HepG2 (cell line): ENCODE results near the gene LY6G5B. TPM values are rescaled to one million over a fixed set of nuclear protein-coding genes. Genes with fewer than 3 reads are reported as not detected.

Experiments
- ELF4 ChIP-seq: sonication (generic); formaldehyde crosslinking; IDR thresholded peaks from 2 replicates; pipeline ENCODE4 v1.5.0; 2020; ENCODE audit warnings: missing genetic modification reagents, mild to moderate bottlenecking, moderate library complexity, borderline replicate concordance
- GTF3A ChIP-seq: sonication (generic); formaldehyde crosslinking; conservative IDR thresholded peaks from 2 replicates; pipeline ENCODE4 v1.4.0; 2020; ENCODE audit warnings: mild to moderate bottlenecking, missing genetic modification reagents
- IRF2 ChIP-seq: IDR thresholded peaks from 2 replicates; pipeline ENCODE4 v1.6.1; 2018; ENCODE audit warnings: missing genetic modification reagents, missing compliant biosample characterization
- PPARG ChIP-seq: conservative IDR thresholded peaks from 2 replicates; pipeline ENCODE4 v1.6.1; 2016; ENCODE audit warnings: missing biosample characterization, missing genetic modification reagents
- RNF219 ChIP-seq: sonication (generic); formaldehyde crosslinking; IDR thresholded peaks from 2 replicates; pipeline ENCODE4 v1.5.0; 2020; ENCODE audit warnings: mild to moderate bottlenecking, missing genetic modification reagents
- SIN3A ChIP-seq: IDR thresholded peaks from 2 replicates; pipeline ENCODE4 v1.6.1; 2011; ENCODE audit warnings: low read depth, mild to moderate bottlenecking, control low read depth, low read length, borderline replicate concordance
- SIX4 ChIP-seq: sonication (generic); formaldehyde crosslinking; IDR thresholded peaks from 2 replicates; pipeline ENCODE4 v1.4.0; 2020; ENCODE audit warnings: missing genetic modification reagents
- TBX2 ChIP-seq: sonication (generic); formaldehyde crosslinking; IDR thresholded peaks from 2 replicates; pipeline ENCODE4 v1.5.0; 2020; ENCODE audit warnings: missing genetic modification reagents, mild to moderate bottlenecking, borderline replicate concordance
- TFDP2 ChIP-seq: sonication (generic); formaldehyde crosslinking; IDR thresholded peaks from 2 replicates; pipeline ENCODE4 v1.4.0; 2020; ENCODE audit warnings: missing genetic modification reagents
- U2AF1 ChIP-seq: fragments of 200-400 bp; formaldehyde crosslinking; optimal IDR thresholded peaks from 2 replicates; pipeline ENCODE3; 2017; ENCODE audit warnings: mild to moderate bottlenecking, low read depth, low read length
- ZBTB26 ChIP-seq: IDR thresholded peaks from 2 replicates; pipeline ENCODE4 v1.6.1; 2016; ENCODE audit warnings: missing compliant biosample characterization, missing genetic modification reagents, borderline replicate concordance
- ZBTB37 ChIP-seq: sonication (generic); formaldehyde crosslinking; IDR thresholded peaks from 2 replicates; pipeline ENCODE4 v1.4.0; 2020; ENCODE audit warnings: mild to moderate bottlenecking, missing genetic modification reagents
- ZKSCAN5 ChIP-seq: sonication (generic); formaldehyde crosslinking; IDR thresholded peaks from 2 replicates; pipeline ENCODE4 v1.5.1; 2020; ENCODE audit warnings: mild to moderate bottlenecking, missing genetic modification reagents
- ZNF143 ChIP-seq: sonication (generic); formaldehyde crosslinking; IDR thresholded peaks from 2 replicates; pipeline ENCODE4 v1.4.0; 2020; ENCODE audit warnings: missing genetic modification reagents
- ZNF343 ChIP-seq: sonication (generic); formaldehyde crosslinking; IDR thresholded peaks from 2 replicates; pipeline ENCODE4 v1.4.0; 2020; ENCODE audit warnings: mild to moderate bottlenecking, missing genetic modification reagents
- ZNF503 ChIP-seq: sonication (generic); formaldehyde crosslinking; IDR thresholded peaks from 2 replicates; pipeline ENCODE4 v1.4.0; 2020; ENCODE audit warnings: missing genetic modification reagents
- polyA plus RNA-seq, 8 experiments: library from polyadenylated mRNA; depleted of rRNA in 3 of 8; stranded (reverse) in 7 of 8; unstranded in 1 of 8; fragments of >200 nt; fragmentation: Illumina TruSeq in 4 of 8; extraction: Trizol in 4 of 8; gene quantifications; 2 replicates each; pipeline versions ENCODE4 v1.2.1 to v1.2.3, GENCODE V29; 2011 to 2016; ENCODE audit warnings: low read depth in 4 of 8, missing spikeins in 1 of 8, mixed read lengths in 1 of 8; ENCODE audit not compliant: insufficient read depth in 1 of 8
- total RNA-seq, 5 experiments: library from RNA; depleted of rRNA; stranded (reverse); fragments of >200 nt; fragmentation: Illumina TruSeq; extraction: Trizol; gene quantifications; 2 replicates each; pipeline ENCODE4 v1.2.3, GENCODE V29; 2016; ENCODE audit warnings: low read depth in 1 of 5
- TF ChIP-seq, protein P1 (sequence below): sonication (generic); formaldehyde crosslinking; IDR thresholded peaks from 2 replicates; pipeline ENCODE4 v1.5.1; 2020; ENCODE audit warnings: mild to moderate bottlenecking, missing genetic modification reagents, borderline replicate concordance
- TF ChIP-seq, protein P2 (sequence below): sonication (generic); formaldehyde crosslinking; IDR thresholded peaks from 2 replicates; pipeline ENCODE4 v1.4.0; 2020; ENCODE audit warnings: missing genetic modification reagents

Gene LY6G5B
- total and polyA plus RNA-seq, 2 of the 13 experiments (the other 11 are each of a cell fraction or from before 2014, with no cell fraction given) = 7.8 to 15.7 TPM

DNA sequence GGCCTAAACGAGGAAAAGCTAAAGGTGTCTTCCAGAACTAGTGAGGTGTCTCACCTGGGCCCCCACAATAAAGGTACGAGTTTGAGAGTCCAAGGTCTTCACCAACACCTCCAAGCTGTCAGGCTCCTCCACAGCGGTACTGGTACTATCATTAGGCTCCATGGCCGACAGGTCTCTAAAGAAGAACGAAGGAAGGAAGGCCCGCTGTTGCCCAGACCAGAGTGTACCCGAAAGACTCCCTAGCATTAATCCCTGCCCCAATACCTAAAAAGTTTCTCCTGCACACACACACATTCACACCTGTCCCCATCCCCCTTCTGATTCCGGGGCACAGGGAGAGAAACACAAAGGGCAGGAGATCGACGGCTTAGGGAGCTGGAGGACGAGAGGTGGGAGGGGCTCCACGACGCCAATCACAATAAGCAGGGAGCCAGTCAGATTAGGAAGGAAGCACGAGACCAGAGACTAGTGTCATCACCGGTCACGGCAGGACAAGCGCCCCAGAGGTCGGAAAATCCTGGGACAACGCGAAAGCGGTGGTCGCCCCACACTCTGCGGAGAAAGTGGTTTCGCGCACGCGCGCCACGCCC is 18.1 kb upstream of the LY6G5B start (continued):
- no peak for TF ChIP-seq ZBTB37
- TF ChIP-seq, protein P1, sequence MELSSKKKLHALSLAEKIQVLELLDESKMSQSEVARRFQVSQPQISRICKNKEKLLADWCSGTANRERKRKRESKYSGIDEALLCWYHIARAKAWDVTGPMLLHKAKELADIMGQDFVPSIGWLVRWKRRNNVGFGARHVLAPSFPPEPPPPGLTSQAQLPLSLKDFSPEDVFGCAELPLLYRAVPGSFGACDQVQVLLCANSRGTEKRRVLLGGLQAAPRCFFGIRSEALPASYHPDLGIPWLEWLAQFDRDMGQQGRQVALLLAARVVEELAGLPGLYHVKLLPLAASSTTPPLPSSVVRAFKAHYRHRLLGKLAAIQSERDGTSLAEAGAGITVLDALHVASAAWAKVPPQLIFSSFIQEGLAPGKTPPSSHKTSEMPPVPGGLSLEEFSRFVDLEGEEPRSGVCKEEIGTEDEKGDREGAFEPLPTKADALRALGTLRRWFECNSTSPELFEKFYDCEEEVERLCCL (CRISPR knock-in tag) = no peak
- no peak for TF ChIP-seq TBX2 (CRISPR knock-in tag)
- TF ChIP-seq PPARG (CRISPR knock-in tag) = no peak
- TF ChIP-seq SIN3A = no peak
- no peak for TF ChIP-seq SIX4 (CRISPR knock-in tag)
- no peak for TF ChIP-seq ELF4 (CRISPR knock-in tag)
- no peak for TF ChIP-seq ZNF503 (CRISPR knock-in tag)
- TF ChIP-seq ZBTB26 (CRISPR knock-in tag) = no peak
- TF ChIP-seq U2AF1 = no peak
- TF ChIP-seq ZNF143 (CRISPR knock-in tag) = peak; percentile 44; the same call in 1 of the 2 replicates
- no peak for TF ChIP-seq IRF2
- no peak for TF ChIP-seq RNF219 (CRISPR knock-in tag)
- no peak for TF ChIP-seq GTF3A
- no peak for TF ChIP-seq TFDP2
- TF ChIP-seq ZKSCAN5 (CRISPR knock-in tag) = no peak
- TF ChIP-seq ZNF343 (CRISPR knock-in tag) = no peak
- TF ChIP-seq, protein P2, sequence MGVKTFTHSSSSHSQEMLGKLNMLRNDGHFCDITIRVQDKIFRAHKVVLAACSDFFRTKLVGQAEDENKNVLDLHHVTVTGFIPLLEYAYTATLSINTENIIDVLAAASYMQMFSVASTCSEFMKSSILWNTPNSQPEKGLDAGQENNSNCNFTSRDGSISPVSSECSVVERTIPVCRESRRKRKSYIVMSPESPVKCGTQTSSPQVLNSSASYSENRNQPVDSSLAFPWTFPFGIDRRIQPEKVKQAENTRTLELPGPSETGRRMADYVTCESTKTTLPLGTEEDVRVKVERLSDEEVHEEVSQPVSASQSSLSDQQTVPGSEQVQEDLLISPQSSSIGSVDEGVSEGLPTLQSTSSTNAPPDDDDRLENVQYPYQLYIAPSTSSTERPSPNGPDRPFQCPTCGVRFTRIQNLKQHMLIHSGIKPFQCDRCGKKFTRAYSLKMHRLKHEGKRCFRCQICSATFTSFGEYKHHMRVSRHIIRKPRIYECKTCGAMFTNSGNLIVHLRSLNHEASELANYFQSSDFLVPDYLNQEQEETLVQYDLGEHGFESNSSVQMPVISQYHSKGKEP (CRISPR knock-in tag) = no peak
